GM18858 (cell line): ENCODE measurements around the gene TMEM170B.

Experiments
- ATAC-seq: cut with Tn5 transposase; IDR thresholded peaks from one replicate; pipeline ENCODE4 v1.9.1; 2021; ENCODE audit not compliant: unreplicated experiment

Gene TMEM170B

GRCh38 chr6:11584244-11584643 lies 46.7 kb downstream of the TMEM170B start:
- no peak for ATAC-seq

GRCh38 chr6:11585426-11586016 lies 48.0 kb downstream of the TMEM170B start:
- no peak for ATAC-seq

- no peak for ATAC-seq
These were observed 48.6 kb downstream of the TMEM170B start for GRCh38 chr6:11586117-11586516.

- no peak for ATAC-seq
These were observed 49.0 kb downstream of the TMEM170B start for GRCh38 chr6:11586536-11586935.

GRCh38 chr6:11589261-11589660 lies 51.7 kb downstream of the TMEM170B start:
- ATAC-seq: no peak

GRCh38 chr6:11592294-11592906 lies 54.9 kb downstream of the TMEM170B start:
- ATAC-seq: no peak

GRCh38 chr6:11593096-11593495 lies 55.5 kb downstream of the TMEM170B start:
- ATAC-seq: no peak

- no peak for ATAC-seq
These were observed 58.4 kb downstream of the TMEM170B start for GRCh38 chr6:11595903-11596302.

GRCh38 chr6:11596640-11597237 lies 59.2 kb downstream of the TMEM170B start:
- ATAC-seq: no peak

GRCh38 chr6:11598687-11599086 lies 61.1 kb downstream of the TMEM170B start:
- no peak for ATAC-seq

- ATAC-seq: no peak
These were observed 62.7 kb downstream of the TMEM170B start for GRCh38 chr6:11600251-11600650.

- no peak for ATAC-seq
These were observed 64.4 kb downstream of the TMEM170B start for GRCh38 chr6:11601776-11602605.

GRCh38 chr6:11604215-11604614 lies 66.7 kb downstream of the TMEM170B start:
- no peak for ATAC-seq

GRCh38 chr6:11604836-11605506 lies 67.4 kb downstream of the TMEM170B start:
- no peak for ATAC-seq

- ATAC-seq: no peak
These were observed 68.0 kb downstream of the TMEM170B start for GRCh38 chr6:11605507-11605905.

GRCh38 chr6:11606332-11606731 lies 68.8 kb downstream of the TMEM170B start:
- ATAC-seq: no peak

GRCh38 chr6:11607383-11607782 lies 69.8 kb downstream of the TMEM170B start:
- no peak for ATAC-seq

- no peak for ATAC-seq
These were observed 71.2 kb downstream of the TMEM170B start for GRCh38 chr6:11608600-11609323.

GRCh38 chr6:11609324-11610071 lies 71.9 kb downstream of the TMEM170B start:
- no peak for ATAC-seq

- ATAC-seq: no peak
These were observed 75.8 kb downstream of the TMEM170B start for GRCh38 chr6:11613336-11613735.
